ENCODE measurements around the gene XDH. TPM values are rescaled to one million over a fixed set of nuclear protein-coding genes. Genes with fewer than 3 reads are reported as not detected.

The XDH gene
- total RNA-seq, 1 experiment from 2014 or later = 1.4 TPM

GRCh38 chr2:31411771-31412170, 2.8 kb downstream of the XDH start:
- TF ChIP-seq, protein P1, sequence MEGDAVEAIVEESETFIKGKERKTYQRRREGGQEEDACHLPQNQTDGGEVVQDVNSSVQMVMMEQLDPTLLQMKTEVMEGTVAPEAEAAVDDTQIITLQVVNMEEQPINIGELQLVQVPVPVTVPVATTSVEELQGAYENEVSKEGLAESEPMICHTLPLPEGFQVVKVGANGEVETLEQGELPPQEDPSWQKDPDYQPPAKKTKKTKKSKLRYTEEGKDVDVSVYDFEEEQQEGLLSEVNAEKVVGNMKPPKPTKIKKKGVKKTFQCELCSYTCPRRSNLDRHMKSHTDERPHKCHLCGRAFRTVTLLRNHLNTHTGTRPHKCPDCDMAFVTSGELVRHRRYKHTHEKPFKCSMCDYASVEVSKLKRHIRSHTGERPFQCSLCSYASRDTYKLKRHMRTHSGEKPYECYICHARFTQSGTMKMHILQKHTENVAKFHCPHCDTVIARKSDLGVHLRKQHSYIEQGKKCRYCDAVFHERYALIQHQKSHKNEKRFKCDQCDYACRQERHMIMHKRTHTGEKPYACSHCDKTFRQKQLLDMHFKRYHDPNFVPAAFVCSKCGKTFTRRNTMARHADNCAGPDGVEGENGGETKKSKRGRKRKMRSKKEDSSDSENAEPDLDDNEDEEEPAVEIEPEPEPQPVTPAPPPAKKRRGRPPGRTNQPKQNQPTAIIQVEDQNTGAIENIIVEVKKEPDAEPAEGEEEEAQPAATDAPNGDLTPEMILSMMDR (IDR thresholded peaks at IDR 0.05; ENCODE audit: insufficient read depth in 1 of 2, low read depth in 1 of 2, low read length in 1 of 2, severe bottlenecking in 1 of 2, unreplicated experiment in 1 of 2) = no peak
- POLR2A ChIA-PET = no interaction called here
- no peak overlapping the region for H3K27ac Mint-ChIP-seq (ENCODE audit: unreplicated experiment)
- H3K4me3 Mint-ChIP-seq (ENCODE audit: unreplicated experiment) = no peak overlapping the region
- DNase-seq = no peak
- H3K9me3 Mint-ChIP-seq (ENCODE audit: unreplicated experiment) = no peaks in the 10 kb centered on the region
- H3K36me3 ChIP-seq (ENCODE audit: control insufficient read depth, insufficient read depth, low read length) = no peaks in the 10 kb centered on the region
- intact Hi-C loops (cut with micrococcal nuclease; ENCODE audit: unreplicated experiment) = no loop called here
- H3K4me1 Mint-ChIP-seq (ENCODE audit: low read depth, unreplicated experiment) = no peaks in the 10 kb centered on the region
- CTCF ChIA-PET = no interaction called here
- H3K4me3 ChIP-seq (ENCODE audit: low read depth, low read length) = no peak overlapping the region
- no peaks in the 10 kb centered on the region for H3K36me3 Mint-ChIP-seq (ENCODE audit: insufficient read depth, unreplicated experiment)
- no peaks in the 10 kb centered on the region for H3K9me3 ChIP-seq
- no peaks in the 10 kb centered on the region for H3K27me3 ChIP-seq (replicated peaks; ENCODE audit: control insufficient read depth, insufficient read depth, low read length)
- no peaks in the 10 kb centered on the region for H3K4me1 ChIP-seq
- no TSS peak for BruUV-seq (replicated peaks)
- H3K27me3 Mint-ChIP-seq (ENCODE audit: insufficient read depth, unreplicated experiment) = no peaks in the 10 kb centered on the region

GRCh38 chr2:31406593-31407385, 7.8 kb downstream of the XDH start:
- TF ChIP-seq, protein P1 (IDR thresholded peaks at IDR 0.05; ENCODE audit: insufficient read depth in 1 of 2, low read depth in 1 of 2, low read length in 1 of 2, severe bottlenecking in 1 of 2, unreplicated experiment in 1 of 2) = no peak
- H3K27me3 ChIP-seq (replicated peaks; ENCODE audit: control insufficient read depth, insufficient read depth, low read length) = no peaks in the 10 kb centered on the region; the same call in 1 of the 2 replicates
- H3K4me1 ChIP-seq = no peaks in the 10 kb centered on the region
- Mint-ChIP-seq H3K27me3 (ENCODE audit: insufficient read depth, unreplicated experiment) (no peaks in the 10 kb centered on the region), H3K27ac (ENCODE audit: unreplicated experiment) (no peak overlapping the region), H3K4me3 (ENCODE audit: unreplicated experiment) (no peak overlapping the region), H3K36me3 (ENCODE audit: insufficient read depth, unreplicated experiment) (no peaks in the 10 kb centered on the region), H3K4me1 (ENCODE audit: low read depth, unreplicated experiment) (no peaks in the 10 kb centered on the region), H3K9me3 (ENCODE audit: unreplicated experiment) (no peaks in the 10 kb centered on the region)
- ChIA-PET CTCF (no interaction called here), POLR2A (no interaction called here)
- H3K36me3 ChIP-seq (ENCODE audit: control insufficient read depth, insufficient read depth, low read length) = no peaks in the 10 kb centered on the region
- intact Hi-C loops (cut with micrococcal nuclease; ENCODE audit: unreplicated experiment) = no loop called here
- no TSS peak for BruUV-seq (replicated peaks)
- no peaks in the 10 kb centered on the region for H3K9me3 ChIP-seq
- no peak for DNase-seq
- H3K4me3 ChIP-seq (ENCODE audit: low read depth, low read length) = no peak overlapping the region

DNA sequence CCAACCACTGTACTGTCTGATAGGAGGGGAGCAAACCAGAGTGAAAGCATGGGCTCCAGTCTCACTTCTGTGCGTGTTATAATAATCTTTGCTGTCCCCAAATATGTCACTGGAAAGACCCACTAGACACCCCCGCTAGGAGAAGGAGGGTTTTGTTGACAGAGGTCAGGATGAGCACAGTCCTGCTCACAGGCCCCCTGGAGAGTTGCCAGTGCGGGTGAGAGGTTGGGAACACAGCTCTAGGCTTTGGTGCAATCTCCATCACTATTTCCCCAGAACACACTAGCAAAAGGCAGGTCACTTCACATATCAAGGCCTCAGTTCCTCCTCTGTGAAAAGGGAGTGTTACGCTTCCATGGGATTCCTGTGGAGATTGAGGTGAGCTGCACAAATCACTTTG, 9.7 kb downstream of the XDH start:
- Histone ChIP-seq H3K4me3 (ENCODE audit: low read depth, low read length) (no peak overlapping the region), H3K27me3 (replicated peaks; ENCODE audit: control insufficient read depth, insufficient read depth, low read length) (no peaks in the 10 kb centered on the region; the same call in 1 of the 2 replicates), H3K9me3 (no peaks in the 10 kb centered on the region), H3K36me3 (ENCODE audit: control insufficient read depth, insufficient read depth, low read length) (no peaks in the 10 kb centered on the region), H3K4me1 (no peaks in the 10 kb centered on the region)
- TF ChIP-seq, protein P1 (IDR thresholded peaks at IDR 0.05; ENCODE audit: insufficient read depth in 1 of 2, low read depth in 1 of 2, low read length in 1 of 2, severe bottlenecking in 1 of 2, unreplicated experiment in 1 of 2) = no peak
- no peak for DNase-seq
- Mint-ChIP-seq H3K36me3 (ENCODE audit: insufficient read depth, unreplicated experiment) (no peaks in the 10 kb centered on the region), H3K4me1 (ENCODE audit: low read depth, unreplicated experiment) (no peaks in the 10 kb centered on the region), H3K4me3 (ENCODE audit: unreplicated experiment) (no peak overlapping the region), H3K27ac (ENCODE audit: unreplicated experiment) (no peak overlapping the region), H3K27me3 (ENCODE audit: insufficient read depth, unreplicated experiment) (no peaks in the 10 kb centered on the region), H3K9me3 (ENCODE audit: unreplicated experiment) (no peaks in the 10 kb centered on the region)
- BruUV-seq (replicated peaks) = no TSS peak
- ChIA-PET CTCF (no interaction called here), POLR2A (no interaction called here)
- intact Hi-C loops (cut with micrococcal nuclease; ENCODE audit: unreplicated experiment) = no loop called here
